GM19193 (cell line): ENCODE measurements around the gene SND1.

Experiments used
- POLR2A ChIP-seq: IDR thresholded peaks from 4 replicates; pipeline ENCODE4 v1.6.1; 2011; ENCODE audit not compliant: insufficient read depth, insufficient read length; ENCODE audit errors: extremely low read depth

The SND1 gene

GRCh38 chr7:127782654-127783559 is 130.9 kb downstream of the SND1 start:
- no peak for TF ChIP-seq POLR2A

GRCh38 chr7:127786184-127786583 is 134.2 kb downstream of the SND1 start:
- TF ChIP-seq POLR2A, result no peak

DNA sequence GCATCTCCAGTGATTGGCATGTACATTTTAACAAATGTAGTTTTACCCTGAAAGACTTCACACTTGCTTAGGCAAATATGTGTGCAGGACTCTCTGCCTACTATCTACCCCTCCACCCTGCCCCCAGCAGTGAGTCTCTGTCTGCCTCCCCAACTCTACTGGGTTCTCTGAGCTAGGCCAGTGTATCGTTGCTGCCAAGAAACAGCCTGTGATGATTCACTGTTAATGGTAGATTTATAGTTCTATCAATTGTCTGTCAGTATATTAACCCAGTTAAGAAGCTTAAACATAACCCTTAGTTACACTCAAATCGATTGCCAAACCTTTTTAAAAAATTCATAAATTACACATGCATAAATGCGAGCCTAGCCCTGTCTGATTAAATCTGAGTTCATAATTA is 137.0 kb downstream of the SND1 start:
- no peak for TF ChIP-seq POLR2A

- no peak for TF ChIP-seq POLR2A
These were observed 139.6 kb downstream of the SND1 start for GRCh38 chr7:127791446-127792189.

DNA sequence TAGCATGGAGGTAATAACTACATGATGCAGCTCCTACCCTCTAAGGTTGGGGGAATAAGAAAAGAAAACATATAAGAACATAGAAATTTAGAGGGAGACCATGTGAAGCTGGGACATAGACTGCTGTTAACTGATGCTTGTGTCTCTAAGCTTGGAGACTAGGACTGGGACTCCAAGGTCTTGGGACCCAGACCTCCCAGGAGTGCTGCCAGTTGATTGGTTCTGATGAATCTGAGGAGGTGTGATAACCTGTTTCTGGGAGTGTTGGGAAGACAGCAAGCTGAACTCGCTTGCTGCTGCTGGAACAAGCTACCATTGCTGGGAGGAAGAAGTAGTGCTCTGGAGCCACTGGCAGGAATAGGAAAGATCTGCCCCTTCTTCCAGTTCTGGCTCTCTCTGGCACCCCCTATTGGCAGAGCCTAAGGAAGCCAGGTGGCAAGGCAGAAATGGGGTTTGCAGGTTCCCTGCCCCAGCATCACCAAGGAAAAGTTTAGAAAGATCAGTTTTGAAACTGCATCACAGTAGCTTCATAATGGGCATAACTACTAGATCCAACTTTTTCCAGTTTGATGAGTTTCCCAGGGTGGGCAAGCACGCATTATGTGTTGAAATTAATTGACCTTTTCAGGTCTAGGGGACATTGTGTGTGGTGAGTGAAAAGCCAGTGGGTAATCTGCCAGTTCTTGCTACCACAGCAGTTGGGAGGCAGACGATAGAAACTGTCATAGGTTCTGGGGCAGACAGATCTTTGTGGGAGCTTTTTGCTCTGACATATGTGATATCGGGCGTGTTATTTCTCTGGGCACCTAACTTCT is 140.7 kb downstream of the SND1 start:
- TF ChIP-seq POLR2A, result no peak

DNA sequence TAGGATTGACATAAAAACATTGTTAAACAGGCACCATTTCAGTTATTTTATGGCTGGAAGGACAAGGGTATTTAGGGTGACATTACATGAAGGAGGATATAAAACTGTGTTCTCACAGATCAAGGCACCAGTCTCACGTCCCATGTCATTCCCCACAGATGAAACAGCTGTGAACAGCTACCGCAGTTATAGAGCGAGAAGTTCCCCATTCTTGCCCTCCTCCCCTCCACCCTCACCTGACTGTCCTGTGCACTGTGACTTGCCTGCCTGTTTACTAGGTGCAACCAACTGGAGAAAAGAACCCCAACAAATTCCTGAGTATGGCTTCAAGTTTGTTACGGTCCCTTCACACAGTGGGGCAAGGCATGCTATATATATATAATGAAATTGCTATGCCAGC is 141.6 kb downstream of the SND1 start:
- TF ChIP-seq POLR2A, result no peak

DNA sequence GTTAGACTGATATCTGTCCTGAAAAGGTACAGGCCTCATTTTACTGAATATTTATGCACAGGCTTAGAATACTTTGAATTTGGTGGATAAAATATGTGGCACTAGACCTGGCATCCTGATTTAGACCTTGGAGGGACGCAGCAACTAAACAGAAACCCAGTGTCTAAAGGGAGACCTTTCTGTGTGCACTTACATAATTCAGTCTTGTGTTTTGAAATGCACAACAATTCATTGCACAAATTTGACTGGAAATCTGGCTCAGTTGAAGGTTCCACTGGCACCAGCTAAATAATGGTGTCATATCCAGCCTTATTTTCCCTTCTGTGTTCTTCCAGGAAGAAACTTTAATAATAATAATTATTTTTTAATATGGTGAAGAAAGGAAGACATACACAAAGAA is 142.1 kb downstream of the SND1 start:
- TF ChIP-seq POLR2A, result no peak

DNA sequence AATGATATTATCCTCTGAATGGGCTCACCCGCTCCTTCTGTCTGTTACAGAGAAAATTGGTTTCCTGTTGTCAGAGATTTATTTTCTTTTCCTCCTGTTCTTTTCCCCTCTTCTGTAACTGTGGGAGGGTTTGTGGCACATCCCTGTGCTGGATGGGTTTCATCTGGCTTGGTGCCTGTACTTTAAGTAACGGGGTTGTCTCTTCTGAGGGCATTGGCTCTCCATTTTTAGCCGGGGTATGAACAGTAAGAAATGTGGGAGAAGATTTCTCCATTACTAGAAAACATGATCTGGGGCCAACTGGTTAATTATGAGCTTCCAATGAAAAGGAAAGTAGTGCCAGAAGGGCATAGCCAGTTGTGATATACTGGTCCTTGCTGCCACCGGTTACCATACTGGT is 142.6 kb downstream of the SND1 start:
- no peak for TF ChIP-seq POLR2A

DNA sequence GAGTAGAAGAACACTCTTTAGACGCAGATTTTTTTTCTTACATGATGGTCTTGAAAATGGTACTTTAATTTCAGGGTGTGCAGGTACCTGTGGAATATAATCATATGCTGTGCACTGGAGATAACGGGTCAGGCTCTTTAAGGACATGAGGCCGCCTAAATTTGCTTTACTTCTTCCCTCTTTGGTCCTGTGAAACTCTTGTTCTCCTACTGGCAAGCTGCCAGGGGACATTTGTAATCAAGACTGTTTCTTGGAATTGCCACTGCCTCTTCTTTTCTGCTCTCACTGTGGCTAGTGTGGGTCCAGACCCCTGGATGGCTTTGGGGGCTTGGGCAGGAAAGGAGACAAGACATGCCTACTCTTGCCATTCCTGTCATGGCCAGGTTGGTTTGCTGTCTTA is 146.0 kb downstream of the SND1 start:
- no peak for TF ChIP-seq POLR2A

DNA sequence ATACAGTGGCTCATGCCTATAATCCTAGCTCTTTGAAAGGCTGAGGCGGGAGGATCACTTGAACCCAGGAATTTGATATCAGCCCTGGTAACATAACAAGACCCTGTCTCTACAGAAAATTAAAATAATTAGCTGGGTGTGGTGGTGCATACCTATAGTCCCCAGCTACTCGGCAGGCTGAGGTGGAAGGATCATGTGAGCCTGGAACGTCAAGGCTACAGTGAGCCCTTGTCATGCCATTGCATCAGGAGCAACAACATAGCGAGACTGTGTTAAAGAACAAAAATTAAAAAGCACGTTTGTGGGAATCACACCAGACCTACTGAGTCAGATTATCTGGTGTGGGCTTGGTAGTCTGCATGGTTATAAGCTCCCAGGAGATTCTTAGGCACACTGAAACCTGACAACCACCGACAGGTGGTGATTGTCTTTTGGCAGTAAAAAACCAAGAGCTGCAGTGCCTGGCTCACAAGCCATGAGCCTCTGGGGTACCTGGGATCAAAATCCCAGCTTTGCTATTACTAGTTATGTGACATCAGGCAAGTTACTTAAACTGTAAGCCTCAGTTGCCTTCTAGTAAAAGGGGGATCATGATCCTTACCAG is 146.9 kb downstream of the SND1 start:
- no peak for TF ChIP-seq POLR2A

- no peak for TF ChIP-seq POLR2A
These were observed 147.7 kb downstream of the SND1 start for GRCh38 chr7:127799535-127800305.

DNA sequence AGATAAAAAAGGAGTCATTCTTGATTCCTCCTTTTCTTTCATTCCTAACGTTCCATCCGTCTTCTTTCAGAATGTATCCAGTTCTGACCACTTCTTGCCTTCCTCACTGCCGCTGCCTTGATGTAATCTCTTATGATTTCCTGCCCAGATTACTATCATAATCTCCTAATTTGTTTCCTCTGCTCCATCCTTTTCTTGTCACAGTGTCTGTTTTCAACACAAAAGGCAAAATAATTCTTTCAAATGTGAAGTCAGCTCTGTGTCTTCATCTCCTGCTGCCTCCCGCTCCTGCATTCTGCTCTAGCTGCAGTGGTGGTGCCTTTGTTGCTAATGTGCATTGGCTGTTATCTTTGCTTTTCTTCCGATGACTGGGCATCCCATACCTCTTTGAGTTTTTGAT is 150.9 kb downstream of the SND1 start:
- TF ChIP-seq POLR2A, result no peak

DNA sequence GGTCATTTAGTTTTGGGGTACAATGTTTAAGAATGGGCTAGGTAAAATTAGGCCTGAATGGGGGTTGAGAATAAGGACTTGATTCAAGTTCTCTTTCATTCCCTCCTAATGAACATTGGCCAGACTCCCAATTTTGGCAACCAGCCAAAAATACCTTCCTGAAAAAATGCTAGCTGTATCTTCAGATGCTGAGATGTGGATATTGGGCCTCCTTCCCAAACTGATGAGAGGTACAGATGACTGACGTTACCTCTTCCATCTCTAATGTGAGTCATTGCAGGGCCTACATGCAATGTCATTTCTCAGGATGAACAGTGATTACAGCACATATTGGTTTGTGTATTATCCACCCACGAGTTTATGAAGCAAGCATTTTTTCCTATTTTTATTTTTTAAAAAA is 151.6 kb downstream of the SND1 start:
- no peak for TF ChIP-seq POLR2A

DNA sequence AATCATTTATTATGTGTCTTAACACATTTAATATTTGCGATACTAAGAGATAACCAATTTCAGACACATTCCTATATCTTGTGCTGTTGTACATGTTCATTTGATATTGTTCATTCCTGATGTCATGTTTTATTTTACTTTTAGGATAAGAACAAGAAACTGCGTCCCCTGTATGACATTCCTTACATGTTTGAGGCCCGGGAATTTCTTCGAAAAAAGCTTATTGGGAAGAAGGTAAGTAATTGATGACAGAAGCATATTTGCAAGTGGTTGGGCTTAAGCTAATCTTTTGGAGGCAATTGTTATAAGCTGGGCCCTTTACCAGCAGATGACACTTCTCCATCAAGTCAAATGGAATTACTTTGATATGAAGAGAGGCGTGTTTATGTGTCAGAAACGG is 155.3 kb downstream of the SND1 start:
- TF ChIP-seq POLR2A, result no peak
